Hypothalamus (tissue), 51 donors: ENCODE measurements around the gene KLHL17.

Source experiments
- DNase-seq, 51 donors: peaks; one replicate each; lab custom pipeline; 2025; lab: John Stamatoyannopoulos, UW

Gene KLHL17

DNA sequence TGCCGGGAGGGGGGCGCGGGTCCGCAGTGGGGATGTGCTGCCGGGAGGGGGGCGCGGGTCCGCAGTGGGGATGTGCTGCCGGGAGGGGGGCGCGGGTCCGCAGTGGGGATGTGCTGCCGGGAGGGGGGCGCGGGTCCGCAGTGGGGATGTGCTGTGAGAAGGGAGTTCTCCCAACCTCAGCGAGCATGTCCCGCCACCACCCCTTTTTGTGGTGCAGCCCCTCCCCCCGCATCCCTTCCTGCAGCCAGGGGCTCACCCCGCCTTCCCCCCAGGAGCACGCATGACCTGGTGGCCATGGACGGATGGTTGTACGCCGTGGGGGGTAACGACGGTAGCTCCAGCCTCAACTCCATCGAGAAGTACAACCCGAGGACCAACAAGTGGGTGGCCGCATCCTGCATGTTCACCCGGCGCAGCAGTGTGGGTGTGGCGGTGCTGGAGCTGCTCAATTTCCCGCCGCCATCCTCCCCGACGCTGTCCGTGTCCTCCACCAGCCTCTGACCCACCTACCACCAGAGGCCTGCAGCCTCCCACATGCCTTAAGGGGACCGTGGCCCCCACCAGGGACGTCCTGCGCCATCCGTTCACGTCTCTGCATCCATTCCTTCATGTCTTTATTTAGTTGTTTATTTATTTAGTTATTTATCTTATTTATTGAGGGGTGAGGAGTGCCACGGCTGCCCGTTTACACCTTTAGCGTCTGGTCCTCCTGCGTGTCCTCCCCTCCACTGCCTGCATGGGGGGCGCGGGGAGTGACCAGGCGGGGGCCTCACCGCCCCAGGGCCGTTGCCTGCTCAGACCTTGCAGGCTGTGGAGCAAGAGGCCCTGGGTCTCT lies 4.5 kb downstream of the KLHL17 start:
- DNase-seq, result no peak

DNA sequence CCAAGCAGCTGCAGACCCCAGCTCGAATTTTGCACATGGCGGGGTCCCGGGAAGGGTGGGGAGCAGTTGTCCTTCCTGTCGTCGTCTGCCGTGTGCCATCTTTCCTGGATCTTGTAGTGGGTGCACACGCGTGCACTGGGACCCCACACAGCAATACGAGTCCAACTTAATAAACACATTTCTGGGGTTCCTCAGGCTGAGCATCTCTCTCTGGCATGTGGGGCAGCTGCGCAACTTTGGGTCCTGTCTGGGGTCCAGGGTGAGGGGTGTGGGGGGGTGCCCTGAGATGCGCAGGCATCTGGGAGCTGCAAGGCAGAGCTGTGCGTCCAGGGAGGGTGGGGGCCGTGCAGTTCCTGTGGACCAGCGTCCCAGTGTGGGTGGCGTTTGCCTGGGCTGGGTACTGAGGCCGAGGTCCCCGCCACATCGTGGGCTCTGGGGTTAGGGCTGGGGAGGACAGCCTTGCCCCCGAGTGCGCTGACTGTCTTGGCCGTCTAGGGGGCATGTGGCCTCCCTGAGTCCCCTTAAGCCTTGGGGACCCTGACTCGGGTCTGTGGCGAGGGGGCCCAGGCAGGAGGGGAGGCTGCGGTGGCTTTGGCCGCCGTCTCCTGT lies 5.2 kb downstream of the KLHL17 start:
- no peak for DNase-seq

DNA sequence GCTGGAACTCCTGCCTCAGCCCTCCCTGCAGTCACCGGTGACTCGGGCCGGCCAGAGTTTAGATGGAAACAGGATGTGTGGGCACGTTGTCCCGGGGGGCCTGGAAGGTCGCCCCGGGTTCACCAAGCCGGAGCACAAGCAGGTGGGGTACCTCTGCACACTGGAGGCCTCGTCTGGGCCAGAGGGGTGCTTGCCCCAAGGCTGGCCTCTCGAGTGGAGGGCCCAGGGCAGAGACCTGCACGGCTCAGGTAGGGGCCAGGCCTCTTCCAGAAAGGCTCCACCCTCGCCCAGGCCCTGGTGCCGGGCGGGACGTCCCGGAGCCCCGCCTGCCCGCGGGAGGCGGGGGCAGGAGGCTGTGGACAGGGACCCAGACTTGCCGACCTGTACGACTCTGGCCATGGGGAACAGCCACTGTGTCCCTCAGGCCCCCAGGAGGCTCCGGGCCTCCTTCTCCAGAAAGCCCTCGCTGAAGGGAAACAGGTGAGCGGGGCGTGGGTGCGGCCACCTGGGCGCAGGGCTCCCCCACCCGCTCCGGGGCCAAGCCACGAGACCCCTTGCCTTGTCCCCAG lies 5.8 kb downstream of the KLHL17 start, which contains the start of gene PLEKHN1:
TSS of gene PLEKHN1 (plus strand) at position 348 of the 569 bp plus-strand sequence. CDS start at position 398, 50 bp downstream.
- DNase-seq, result no peak

DNA sequence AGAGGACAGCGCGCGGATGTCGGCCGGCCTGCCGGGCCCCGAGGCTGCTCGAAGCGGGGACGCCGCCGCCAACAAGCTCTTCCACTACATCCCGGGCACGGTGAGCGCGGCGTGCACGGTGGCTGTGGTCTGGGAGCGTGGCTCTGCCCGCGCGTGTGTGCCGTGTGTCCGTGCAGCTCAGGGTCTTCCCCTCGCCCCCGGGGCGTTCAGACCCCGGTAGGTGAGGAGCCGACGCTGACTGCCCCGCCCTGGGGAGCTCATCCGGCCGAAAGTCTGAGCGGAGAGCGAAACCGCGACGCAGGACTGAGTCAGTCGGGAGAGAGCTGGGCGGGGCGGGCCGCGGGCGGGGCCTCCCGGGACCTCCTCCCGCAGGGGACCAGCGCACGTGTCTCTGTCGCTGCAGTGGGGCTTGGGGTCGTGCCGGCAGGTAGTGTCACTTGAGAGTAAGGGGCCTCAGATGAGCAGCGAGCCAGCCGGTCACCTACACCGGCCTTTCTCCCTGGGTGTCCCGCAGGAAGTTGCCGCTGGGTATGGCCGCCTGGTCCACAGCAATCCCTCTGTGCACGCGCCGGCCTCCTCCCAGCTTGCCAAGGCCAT lies 6.4 kb downstream of the KLHL17 start:
- peak in 3 of 51 donors; percentile 16 to 33 (median 17) for DNase-seq

DNA sequence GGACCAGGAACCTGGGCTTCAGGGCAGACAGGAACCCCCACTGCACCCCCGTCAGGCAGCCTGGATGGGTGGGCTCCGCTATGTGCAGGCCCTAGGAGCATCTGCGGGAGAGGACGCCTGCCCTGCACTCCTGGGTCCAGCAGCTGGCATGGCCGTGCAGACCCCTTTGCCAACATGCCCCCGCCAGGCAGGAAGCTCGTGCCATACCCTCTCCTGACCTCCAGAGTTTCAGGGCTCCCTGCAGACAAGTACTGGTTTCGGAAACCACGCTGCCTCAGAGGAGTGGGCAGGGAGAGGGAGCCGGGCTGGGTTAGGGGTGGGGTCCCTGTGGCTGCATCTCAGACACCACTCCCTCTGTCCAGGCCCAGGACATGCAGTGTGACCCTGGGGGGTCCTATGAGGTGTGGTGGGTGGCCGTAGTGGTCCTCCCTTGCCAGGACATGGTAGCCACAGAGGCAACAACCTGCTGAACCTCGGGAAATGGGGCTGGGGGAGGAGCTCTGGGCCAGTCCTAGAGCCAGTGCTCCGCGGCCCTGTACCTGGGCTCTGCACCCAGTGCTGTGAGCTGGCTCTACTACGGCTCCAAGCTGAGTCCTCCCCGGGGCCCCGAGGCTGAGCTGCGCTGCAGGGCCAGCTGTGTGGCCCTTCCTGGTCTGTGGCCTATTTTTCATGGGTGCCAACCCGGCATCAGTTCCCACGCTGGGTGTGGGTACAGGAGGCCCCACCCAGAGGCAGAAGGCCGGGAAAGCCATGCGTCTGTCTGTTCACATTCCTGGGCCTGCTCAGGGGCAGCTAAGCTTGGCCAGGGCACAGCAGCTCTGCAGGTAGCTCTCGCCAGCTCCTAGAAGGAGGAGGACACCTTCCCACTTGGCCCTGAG lies 7.3 kb downstream of the KLHL17 start:
- no peak for DNase-seq

DNA sequence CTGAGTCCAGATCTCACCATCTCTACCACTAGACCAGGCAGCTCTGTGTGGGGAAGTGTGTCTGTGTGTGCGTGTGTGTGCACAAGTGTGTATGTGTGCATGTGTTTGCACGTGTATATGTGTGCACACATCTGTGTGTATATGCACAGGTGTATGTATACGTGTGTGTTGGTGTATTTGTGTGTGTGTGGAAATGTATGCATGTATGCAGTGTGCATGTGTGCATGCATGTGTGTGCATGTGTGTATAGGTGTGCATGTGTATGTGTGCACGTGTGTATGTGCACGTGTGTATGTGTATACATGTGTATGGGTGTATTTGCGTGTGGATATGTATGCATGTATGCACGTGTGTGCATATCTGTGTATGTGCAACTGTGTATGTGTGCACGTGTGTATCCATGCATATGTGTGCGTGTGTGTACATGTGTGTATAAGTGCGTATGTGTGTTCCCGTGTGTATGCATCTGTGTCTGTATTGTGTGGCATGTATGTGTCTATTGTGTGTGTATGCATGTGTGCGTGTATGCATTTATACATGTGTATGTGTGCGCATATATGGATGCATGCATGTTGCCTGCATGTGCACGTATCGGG lies 9.0 kb downstream of the KLHL17 start:
- DNase-seq, result no peak

DNA sequence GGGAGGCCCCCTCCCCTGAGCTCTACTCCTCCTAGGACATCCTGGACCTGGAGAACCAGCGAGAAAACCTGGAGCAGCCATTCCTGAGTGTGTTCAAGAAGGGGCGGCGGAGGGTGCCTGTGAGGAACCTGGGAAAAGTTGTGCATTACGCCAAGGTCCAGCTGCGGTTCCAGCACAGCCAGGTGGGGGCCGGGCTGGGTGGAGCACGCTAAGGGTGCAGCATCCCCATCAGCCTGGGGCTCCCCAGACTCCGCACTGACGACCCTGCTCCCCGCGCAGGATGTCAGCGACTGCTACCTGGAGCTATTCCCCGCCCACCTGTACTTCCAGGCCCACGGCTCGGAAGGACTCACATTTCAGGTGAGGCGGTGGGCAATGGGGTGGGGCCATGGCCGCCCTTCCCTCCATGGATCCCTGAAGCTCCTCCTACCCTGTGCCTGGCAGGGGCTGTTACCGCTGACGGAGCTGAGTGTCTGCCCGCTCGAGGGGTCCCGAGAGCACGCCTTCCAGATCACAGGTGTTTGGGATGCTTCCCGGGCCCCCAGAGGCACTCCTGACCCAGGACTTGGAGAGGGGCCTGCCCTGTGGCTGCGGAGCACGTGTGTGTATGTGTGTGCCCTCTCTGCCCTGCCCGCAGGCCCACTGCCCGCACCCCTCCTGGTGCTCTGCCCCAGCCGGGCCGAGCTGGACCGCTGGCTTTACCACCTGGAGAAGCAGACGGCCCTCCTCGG lies 10.0 kb downstream of the KLHL17 start:
- no peak for DNase-seq

DNA sequence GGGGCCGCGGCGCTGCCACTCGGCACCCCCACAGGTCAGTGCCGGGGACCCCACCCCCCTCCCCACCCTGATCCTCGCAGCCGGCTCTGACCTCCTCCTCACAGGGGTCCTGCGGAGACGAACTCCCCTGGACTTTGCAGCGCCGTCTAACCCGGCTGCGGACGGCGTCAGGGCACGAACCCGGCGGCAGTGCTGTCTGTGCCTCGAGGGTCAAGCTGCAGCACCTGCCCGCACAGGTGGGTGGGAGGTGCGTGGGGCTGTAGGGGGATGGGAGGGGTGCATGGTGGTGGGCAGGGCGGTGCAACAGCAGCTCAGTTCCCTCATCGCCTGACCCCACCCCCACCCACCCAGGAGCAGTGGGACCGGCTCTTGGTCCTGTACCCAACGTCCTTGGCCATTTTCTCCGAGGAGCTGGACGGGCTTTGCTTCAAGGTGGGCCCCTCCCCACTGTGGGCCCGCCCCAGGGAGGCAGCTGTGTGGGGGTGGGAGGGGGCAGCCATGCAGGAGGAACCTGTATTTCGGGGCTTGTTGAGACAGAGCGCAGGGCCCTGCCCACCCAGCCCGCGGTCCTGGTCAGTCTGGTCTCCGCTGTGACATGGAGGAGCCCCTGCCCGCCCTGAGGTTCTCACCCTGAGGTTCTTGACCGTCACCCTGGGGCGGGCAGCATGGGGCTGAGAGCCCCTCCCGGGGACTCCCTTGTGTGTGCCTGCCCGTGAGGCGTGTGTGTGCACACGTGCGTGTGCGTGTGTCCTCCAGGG lies 10.8 kb downstream of the KLHL17 start:
- no peak for DNase-seq

DNA sequence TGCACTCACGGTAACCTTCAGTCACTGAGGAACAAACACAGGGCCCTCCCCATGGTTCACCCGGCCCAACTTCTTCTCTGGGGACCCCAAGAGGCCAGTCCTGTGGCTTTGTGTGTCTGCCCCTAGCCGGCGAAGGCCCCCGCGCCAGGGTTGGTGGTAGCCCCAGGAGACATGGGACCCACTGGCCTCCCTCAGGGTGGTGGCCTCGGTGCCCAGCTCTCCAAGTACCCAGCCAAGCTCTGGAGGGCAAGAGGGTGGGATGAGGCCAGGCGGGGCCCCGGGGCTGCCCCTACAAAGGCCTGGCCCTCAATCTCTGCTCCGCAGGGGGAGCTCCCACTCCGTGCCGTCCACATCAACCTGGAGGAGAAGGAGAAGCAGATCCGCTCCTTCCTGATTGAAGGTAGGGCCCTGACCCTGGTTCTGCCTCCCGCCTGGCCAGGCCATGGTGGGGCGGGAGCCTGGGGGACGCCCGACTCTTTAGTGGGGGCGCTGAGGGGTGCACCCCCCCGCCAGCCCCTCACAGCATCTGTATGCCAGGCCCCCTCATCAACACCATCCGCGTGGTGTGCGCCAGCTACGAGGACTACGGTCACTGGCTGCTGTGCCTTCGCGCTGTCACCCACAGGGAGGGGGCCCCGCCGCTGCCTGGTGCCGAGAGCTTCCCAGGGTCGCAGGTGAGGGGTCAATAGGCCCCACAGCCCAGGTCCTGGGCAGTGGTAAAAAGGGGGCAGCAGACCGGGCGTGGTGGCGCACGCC lies 11.5 kb downstream of the KLHL17 start:
- DNase-seq, result no peak

DNA sequence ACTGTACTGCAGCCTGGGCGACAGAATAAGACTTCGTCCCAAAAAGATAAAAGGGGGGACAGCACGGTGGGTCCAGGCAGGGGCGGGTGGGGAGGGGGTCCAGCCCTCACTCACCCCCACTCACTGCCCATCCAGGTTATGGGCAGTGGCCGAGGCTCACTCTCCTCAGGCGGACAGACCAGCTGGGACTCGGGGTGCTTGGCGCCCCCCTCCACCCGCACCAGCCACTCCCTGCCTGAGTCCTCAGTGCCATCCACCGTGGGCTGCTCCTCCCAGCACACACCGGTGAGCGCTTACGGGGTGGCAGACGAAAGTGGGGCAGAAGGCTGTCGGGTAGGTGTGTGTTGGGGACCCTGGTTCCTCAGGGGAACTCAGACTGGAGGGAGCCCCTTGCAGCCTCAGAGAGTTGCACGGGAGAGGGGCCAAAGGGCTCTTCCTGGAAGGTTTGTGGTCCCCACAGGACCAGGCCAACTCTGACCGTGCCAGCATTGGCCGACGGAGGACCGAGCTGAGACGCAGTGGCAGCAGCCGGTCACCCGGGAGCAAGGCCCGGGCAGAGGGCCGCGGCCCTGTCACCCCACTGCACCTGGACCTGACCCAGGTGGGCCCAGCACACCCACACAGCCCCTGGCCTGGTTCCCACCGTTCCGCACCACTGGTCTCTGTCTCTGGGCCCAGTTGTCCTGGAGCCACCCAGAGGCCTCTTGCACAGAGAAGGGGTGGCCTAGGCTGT lies 12.5 kb downstream of the KLHL17 start:
- DNase-seq, result no peak

DNA sequence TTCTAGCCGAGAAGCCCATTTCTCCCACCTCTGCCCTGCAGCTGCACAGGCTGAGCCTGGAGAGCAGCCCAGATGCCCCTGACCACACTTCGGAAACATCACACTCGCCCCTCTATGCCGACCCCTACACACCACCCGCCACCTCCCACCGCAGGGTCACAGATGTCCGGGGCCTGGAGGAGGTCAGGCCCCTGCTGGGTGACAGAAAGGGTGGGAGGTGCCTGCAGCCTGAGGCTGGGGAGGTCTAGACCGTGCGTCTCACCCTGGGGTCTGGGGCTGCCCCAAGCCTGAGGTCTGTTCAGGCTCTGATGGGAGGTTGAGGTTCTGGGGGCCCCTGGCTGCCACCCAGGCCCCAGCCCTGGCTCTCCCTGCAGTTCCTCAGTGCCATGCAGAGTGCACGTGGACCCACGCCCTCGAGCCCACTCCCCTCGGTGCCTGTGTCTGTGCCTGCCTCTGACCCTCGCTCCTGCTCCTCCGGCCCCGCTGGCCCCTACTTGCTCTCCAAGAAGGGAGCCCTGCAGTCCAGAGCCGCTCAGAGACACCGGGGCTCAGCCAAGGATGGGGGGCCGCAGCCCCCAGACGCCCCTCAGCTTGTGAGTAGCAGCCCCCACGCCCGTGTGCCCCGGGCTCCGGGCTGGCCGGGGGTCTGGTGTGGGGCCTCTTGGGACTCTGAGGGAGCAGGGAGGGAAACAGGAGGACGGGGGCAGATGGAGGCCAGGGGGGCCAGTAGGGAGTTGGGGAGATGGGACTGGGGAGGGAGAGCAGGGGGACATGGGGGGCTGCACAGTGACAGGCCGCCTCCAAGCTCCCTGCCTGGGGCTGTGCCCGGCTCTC lies 13.3 kb downstream of the KLHL17 start:
- no peak for DNase-seq

DNA sequence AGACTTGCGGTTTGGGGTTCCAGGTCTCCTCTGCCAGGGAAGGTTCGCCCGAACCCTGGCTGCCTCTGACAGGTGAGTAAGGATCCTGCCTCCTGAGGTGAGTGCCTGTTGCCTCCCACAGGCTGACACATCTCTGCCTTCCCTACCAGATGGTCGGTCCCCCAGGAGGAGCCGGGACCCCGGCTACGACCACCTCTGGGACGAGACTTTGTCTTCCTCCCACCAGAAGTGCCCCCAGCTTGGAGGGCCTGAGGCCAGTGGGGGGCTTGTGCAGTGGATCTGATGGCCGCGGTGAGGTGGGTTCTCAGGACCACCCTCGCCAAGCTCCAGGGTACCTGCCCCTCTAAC lies 13.9 kb downstream of the KLHL17 start:
- DNase-seq, result no peak

DNA sequence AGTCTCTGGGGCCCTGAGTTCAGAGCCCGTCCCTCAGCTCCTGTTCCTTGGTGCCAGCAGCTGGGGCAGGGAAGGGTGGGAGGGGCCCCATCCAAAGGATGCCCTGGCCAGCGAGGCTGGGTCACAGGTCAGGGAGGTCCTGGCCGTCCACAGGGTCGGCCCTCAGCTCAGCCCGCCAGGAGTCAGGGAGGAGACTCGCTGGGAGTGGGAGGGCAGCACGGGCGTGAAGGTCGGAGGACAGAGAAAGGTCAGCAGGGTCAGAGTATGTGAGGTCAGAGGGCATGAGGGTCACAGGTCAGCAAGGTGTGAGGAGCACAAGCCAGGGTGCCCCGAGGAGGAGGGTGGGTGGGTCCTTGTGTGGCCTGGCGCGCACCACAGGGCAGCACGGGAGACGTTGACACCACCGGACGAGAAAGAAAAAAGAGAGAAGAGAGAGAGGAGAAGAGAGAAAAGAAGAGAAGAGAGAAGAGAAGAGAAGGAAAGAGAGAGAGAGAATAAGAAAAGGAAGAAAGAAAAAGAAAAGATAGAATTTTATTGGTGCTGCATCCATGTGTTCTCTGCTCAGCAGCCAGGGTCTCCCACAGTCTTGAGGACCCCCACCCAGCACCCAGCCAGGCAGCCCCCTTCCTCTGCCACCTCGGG lies 14.4 kb downstream of the KLHL17 start:
- DNase-seq, result no peak

DNA sequence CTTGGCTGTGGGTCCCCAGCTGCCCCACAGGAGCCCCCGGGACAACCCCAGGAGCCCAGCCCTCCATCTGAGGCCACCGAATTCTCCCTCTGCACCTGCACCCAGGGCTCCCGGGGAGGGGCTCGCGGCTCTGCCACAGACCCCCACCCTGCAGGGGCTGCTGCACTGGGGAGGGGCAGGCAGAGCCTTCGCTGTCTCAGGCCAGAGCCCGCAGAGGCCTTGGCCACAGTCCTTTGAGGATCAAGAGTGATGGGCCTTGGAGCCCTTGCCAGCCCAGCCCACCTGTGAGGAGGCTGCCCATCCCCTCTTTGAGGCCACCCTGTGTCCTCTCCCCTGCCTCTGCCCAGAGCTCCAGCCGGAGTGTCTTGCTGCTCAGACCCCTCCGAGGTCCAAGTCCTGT lies 15.0 kb downstream of the KLHL17 start:
- no peak for DNase-seq

DNA sequence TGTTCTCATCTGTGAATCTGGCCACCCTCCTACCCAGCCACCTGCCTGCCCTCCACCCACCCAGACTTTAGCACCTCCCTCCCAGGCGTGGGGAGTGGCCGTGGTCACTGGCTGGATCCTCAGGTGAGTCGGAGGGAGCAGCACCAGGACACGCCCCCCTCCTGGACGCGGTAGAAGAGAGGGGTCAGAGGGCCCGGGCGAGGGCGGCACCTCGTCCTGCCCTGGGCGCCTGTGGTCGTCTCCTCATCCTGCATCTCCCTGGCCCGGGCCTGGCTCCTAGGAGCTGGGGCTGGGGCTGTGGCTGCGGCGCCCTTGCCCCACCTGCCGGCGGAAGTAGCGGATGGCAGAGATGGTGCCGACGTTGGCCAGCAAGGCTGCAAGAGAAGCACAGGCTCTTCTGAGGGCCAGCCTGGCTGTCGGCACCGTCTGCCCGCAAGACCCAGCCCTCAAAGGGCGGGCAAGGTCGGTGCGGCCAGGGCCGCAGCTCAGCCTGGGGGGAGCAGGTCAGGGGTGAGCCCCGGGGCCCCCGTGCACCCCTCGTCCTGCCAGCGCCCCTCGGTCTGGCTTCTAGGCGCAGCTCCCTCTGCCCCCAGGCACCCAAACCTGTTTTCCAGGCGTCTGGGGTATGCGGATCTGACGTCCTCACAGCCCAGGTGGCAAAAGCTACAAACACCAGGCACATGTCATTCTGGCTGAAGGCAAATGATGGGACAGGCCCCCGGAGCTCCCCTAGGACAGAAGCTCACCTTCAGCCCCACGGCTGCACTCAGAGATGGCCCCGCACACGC lies 15.7 kb downstream of the KLHL17 start:
- peak in 8 of 51 donors; percentile 10 to 65 (median 34) for DNase-seq
